GM11168 (cell line): ENCODE data around the gene MTFR1L.

ENCODE experiments used
- in situ Hi-C: fragments of 300-500 bp; cut with MboI; formaldehyde crosslinking; loops from one replicate; pipeline ENCODE4 v1.12.0; 2022; ENCODE audit warnings: low sequenced_read_pairs; ENCODE audit not compliant: unreplicated experiment

The MTFR1L gene

DNA sequence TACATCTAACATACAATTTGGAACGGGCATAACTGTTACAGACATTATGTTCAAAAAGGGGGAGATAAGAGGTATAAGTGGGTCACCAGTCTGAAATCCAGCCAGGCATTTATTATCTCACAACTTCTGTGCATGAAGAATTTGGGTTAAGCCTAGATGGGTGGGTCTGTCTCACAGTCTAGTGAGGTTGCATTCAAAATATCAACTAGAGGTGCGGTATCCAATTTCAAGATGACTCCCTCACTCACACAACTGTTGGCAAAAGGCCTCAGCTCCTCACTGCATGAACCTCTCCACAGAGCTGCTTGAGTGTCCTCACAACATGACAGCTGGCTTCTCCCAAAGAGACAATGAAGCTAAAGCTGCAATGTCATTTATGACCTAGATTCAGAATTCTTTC is 34.8 kb downstream of the MTFR1L start:
- in situ Hi-C loops = no loop called here

DNA sequence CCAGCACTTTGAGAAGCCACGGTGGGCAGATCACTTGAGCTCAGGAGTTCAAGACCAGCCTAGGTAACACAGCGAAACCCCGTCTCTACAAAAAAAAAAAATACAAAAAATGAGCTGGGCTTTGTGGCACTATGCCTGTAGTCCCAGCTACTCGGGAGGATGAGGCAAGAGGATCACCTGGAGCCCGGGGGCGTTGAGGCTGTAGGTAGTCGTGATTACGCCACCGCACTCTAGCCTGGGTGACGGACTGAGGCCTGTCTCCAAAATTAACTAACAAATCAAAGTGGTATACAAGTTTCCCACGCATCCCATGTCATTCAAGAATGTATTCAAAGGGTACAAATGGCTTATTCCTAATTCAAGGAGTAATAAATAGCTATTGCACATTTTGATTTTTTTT is 37.1 kb downstream of the MTFR1L start:
- in situ Hi-C loops = no loop called here

DNA sequence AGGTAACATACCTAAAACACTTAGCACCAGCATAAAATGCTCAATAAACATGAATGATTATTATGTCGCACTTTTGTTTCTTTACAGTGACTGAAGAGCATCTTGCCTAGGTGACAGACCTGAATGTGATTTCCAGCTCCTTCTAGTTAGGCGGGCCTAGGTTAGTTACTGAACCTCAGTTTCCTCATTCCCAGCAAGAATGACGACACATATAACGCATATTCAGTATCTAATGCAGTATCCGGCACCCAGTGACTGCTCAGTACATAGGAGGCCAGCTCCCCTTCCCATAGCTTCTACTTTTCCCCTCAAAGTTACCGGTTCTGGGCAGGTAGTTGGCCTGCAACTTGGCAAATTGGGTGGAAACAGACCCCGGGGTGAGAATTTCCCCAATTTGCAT is 38.7 kb downstream of the MTFR1L start:
- in situ Hi-C loops = no loop called here

DNA sequence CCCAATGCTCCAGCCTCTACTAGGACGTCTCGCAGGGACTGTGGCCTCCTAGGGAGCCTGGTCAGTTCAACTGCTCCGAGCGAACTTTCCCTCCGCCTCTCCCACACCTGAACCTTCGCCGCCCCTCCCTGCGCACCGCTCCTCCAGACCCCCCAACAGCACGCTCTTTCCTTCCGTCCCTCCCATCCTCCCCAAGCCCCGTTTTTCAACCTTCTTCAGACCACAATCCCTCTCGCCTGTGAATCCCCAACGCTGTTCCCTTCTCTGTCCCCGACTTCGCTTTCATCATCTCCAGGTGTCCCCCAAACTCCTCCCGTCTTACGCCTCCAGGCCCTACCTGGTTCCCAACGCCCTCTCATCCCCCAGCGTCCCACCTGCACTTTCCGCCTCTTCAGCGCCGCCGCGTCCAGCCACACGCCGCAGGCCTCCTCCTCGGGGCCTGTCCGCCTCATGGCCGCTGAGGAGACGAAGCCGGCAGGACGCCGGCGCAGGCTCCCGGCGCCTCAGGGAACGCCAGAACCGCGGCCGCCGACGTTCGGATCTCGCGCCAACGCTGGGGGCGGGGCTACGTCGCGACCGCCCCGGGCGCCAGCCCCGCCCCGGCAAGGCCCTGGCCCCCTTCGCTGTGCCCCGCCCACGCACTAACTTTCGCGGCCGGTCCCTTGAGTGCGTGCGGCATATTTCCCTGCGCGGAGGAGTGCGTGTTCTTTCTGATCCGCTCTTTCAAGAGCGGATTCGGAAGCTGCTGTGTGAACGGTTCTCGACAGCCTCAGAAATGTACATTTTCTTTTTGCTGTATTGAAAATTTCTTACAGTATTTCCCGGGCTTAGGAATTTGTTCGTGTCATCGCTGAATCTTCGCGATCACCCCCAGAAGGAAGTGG is 39.4 kb downstream of the MTFR1L start, which contains the start of gene AUNIP:
Gene AUNIP, minus strand, starts transcription at position 552 of the 884 bp plus-strand sequence. Its CDS starts 100 bp downstream, at position 452.
- in situ Hi-C loops = no loop called here

DNA sequence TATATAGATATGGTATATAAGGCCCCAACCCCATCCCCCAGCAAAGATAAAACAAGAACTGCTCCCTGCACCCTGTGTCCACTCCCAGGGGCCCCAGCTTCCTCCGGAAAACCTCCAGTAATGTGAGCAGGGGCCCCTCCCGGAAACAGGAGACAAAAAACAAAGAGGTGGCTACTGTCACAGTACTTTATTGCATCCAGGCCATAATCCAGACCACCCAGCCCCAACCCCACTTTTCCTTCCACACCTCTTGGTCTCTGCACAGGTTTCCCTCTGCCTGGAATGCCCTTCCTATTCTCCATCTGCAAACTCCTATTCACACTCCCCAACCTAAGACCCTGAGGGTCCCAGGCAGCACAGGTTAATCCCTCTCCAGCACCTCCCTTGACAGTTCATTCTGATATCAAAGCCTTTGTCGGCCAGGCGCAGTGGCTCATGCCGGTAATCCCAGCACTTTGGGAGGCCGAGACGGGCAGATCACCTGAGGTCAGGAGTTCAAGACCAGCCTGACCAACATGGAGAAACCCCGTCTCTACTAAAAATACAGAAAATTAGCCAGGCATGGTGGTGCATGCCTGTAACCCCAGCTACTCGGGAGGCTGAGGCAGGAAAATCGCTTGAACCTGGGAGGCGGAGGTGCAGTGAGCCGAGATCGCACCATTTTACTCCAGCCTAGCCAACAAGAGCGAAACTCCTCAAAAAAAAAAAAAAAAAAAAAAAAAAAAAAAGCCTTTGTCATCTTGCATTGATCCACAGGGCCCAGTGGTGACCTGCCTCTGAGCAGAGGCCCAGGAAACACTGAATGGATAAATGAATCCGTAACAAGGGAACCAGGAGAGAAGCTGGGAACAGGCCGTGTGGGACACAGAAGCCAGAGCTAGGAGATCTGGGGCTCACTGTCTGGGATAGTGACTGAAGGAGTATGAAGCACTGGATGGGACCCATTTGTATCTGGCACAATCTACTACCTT is 41.8 kb downstream of the MTFR1L start:
- in situ Hi-C loops = no loop called here

DNA sequence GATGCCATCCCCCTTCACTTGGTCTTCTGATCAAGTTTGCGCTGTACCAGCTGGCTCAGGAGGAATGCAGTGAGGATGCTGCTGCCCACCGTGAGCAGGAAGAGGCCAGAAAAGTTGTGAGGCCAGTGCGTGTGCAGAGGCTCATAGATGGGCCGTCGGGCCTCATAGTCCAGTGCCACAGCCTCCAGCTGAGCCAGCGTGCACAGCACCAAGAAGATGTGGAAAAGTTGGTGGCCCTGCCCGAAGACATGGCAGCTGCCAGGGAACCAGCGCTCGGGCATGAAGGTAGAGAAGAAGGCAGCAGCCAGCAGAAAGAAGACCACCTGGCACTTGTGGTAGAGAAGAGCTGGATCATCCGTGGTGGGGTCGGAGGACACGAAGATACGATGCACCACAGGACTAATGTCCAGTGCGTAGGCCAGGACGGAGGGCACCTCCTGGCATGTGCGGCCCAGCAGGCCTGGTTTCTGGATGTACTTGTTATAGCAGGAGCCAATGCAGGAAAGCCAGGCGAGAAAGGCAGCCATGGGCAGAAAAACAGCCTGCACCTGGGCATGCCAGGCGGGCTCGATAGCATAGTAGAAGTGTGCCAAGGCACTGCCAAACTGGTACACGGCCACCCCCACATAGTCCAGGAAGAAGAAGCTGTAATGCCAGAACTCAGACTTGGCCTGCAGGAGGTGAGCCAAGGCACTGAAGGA is 43.2 kb downstream of the MTFR1L start:
- in situ Hi-C loops = no loop called here

DNA sequence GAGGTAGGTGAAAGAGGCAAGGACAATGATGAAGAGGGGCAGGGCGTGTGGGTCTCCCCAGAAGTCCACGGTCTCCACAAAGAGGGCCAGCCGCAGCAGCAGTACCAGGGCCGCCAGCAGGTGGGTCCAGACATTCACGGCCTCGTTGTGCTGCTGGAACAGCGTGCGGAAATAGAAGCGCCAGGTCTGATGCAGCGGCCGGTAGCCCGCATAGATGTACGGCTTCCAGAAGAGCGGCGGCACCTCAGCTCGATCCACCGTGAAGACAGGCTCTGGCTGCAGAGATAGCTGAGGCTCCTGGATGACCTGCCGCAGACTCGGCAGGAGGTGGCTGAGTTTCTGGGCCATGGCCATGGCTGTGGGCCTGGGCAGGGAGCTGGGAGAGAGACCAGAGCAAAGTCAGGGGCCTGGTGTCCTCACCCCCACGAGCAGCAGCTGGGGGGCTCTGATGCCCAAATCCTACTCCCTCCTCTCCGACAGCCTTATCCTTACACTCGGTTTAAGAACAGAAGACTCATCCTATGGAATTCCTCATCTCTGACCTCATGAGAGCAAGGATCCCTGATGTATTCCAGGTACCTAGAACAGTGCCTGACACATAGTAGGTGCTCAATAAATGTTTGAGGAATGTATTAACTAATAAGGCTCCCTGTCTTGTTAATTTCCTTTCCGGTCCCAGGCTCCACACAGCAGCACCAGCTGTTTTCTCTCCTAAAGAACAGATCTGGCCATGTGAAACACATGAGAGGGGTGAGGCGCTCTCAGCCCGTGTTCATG is 43.9 kb downstream of the MTFR1L start:
- in situ Hi-C loops = no loop called here

DNA sequence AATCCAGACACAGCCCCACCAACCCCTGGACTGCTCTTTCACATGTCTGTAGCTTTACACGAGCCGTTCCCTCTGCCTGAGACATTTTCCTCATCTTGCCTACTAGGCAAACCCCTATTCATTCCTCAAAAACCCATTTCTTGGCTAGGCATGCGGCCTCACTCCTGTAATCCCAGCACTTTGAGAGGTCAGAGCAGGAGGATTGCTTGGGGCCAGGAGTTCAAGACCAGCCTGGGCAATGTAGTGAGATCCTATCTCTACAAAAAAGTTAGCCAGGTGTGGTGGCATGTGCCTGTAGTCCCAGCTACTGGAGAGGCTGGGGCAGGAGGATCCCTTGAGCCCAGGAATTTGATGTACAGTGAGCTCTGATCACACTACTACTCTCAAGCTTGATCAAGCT is 44.7 kb downstream of the MTFR1L start:
- in situ Hi-C loops = no loop called here

DNA sequence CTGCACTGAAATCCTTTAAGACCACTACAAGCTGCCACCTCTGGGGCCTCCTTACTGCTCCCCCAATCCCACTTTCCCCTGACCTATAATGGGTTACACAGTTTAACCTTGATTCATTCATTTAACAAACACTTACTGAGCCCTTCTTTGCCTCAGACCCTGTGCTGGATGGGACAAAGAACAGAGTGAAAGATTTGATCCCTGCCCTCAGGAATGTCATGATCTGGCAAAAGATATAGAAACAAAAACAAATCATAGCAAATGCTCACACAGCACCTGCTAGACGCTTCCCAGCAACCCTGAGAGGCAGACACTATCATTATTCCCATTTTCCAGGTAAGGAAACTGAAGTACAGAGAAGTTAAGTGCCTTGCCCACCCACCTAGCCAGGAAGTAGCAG is 46.5 kb downstream of the MTFR1L start:
- in situ Hi-C loops = no loop called here

DNA sequence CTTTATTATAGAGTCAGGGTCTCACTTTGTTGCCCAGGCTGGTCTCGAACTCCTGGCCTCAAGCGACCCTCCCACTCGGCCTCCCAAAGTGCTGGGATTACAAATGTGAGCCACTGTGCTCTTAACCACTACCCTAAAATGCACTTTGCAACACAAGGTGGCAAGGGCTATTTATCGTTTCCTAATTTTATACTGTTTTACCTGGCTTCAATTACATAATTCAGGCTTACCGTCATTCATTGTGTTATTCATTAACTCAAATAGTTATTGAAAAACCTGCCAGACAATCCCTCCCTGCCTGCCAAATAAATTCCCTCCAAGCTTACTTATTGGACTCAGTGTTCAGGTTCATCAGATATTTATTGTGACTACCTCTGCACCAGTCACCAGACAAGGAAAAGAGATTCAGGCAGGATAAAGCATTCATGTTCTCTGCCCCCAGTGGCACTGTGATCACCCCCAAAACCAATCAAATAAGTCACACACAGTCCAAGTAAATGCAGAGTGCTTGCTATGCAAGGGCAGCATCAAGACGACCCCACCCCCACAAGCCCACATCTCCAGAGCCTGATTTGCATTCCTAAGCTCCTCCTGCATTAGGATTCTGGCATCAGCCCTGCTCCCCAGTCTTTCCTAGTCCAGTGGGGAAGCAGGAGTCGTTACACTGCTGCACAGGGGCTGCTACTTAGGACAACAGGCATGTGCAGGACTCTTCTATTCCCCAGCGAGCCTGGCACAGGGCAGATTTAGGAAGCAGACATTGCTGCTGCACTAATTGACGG is 47.6 kb downstream of the MTFR1L start:
- in situ Hi-C loops = no loop called here

DNA sequence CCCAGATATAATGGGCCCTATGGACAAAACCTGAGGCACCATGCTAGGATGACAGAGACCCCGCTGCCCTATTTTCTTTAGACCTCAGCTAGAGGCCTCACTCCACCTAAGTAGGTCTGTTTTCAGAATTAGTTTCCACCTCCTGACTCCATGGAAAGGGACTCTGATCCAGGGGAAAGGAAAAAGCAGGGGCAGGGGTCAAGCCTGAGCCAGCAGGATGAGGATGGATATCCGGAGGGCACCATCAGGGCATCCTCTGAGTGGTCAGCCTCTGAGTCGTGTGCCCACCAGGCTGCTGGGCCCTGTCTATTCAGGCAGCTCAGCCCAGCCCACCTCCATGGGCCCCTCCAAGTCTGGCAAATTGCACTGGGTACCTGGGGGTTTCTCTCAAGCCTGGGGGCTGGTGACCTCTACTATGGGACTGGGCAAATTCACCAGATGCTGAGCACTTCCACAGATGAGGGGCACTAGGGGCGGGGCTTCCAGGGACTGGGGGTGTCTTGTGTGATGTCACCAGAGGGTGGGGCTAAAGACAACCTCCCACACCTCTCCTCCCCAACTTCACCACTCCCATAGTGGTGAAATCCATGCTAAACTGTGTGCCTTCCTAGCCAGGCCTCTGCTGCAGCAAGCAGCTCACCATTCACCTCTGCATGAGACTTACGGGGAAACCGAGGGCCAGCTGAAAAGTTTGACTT is 50.3 kb downstream of the MTFR1L start:
- in situ Hi-C loops = no loop called here

DNA sequence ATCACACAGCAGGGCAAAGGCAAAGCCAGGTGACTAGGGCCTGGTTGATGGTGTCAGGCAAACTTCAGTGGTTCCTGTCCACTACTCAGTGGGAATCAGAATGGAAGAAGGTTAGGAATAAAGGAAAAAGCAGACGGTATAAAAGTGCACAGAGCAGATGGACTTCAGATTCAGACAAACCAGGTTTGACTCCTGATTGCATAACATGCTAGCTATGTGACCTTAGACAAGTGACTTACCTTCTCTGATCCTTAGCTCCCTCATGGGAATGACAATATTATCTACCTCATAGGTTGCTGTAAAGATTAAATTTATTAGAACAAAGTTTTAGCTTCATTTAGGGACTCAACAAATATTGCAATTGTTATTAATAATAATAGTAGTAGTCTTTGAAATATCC is 50.9 kb downstream of the MTFR1L start:
- in situ Hi-C loops = no loop called here

DNA sequence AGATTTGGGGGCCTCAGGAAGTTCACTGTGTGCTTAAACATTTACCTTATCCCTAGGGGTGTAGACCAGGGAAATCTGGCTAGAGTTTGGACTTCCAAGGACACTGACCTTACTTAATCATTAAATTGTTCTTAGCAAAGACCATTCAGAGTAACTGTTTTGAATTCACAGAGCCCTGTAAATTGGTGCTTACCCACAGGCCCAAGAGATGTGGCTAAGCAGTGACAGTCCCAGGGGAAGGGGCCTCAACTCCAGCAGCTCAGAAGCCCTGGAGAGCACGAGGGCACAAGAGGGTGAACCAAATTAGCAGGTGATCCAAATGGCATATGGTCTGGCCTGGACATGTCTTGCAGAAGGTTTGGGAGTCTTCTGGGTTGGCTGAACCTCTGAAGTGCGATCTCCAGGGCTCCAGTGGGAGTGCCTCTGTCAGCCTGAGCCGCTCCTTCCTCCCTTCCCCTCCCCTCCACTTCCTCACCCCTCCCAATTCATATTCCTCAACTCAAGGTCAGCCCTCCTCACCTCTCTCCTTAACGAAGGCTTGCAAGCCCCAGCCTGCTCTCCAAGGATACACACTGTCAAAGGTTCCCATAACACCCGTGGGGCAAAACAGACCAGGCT is 51.4 kb downstream of the MTFR1L start:
- in situ Hi-C loops = no loop called here

DNA sequence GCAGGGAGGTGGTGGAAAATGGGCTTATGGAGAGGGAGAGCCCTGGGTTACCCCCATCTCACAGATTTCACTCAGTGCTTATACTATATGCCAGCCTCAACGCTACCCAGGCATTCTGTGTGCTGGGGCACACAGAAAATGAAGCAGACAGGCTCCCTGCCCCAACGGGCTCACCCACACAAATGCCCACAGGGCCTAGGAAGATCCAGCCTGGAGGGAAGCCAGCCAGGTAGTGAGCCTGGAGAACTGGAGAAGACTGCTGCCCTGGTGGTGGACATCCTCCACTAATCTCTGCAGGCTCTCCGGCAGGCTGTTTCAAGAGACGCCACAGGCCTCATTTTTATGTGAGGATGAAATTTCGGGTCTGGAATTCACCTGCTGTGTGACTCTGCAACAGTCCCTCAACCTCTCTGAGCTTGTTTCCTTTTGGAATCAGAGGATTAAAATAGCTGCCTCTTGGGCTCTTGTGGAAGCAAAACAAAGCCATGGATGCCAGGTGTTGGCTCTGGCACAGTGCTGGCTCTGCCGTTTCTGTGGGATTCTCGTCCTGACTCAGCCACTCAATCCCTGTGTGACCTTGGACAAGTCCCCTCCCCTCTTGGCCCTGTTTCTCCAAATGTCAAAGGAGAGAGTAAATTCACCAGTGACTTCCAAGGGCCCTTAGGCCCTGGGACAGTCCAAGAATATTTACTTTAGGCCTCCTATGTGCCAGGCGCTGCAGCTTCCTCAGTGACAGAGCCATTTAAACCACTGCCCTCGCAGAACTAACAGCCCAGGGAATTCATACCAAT is 52.1 kb downstream of the MTFR1L start:
- in situ Hi-C loops = no loop called here

DNA sequence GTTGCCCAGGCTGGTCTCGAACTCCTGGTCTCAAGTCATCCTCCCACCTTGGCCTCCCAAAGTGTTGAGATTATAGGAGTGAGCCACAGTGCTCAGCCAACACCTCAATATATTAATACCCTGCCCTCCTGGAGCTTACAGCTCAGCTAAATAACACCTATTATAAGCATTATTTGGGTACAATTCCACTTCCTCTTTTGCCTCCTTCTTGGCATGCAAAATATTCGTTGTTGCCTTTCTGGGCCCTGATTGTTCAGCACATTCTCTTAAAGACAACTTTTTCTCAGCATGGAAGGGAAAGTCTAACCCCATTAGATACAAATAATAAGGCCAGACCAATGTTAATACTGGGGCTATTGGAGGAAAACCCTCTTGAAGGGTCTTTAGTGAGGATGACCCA is 53.0 kb downstream of the MTFR1L start:
- in situ Hi-C loops = no loop called here

DNA sequence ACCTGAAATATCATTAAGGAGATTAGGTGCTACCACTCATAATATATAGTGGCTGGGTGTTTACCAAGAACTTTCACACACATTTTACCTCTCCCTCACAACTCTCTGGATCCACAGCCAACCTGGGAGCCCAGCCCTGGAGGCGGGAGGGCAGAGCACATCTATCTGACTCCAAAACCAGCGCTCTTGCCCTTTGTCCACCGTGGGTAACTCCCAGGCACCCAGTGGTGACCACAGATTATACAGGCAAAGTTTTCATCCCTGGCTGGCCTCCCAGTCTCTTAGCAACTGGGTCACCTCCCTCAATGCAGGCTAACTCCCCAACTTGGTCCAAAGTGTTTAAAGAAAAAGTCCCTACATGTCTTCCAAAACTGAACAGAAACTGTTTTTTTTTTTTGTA is 53.4 kb downstream of the MTFR1L start:
- in situ Hi-C loops = no loop called here

DNA sequence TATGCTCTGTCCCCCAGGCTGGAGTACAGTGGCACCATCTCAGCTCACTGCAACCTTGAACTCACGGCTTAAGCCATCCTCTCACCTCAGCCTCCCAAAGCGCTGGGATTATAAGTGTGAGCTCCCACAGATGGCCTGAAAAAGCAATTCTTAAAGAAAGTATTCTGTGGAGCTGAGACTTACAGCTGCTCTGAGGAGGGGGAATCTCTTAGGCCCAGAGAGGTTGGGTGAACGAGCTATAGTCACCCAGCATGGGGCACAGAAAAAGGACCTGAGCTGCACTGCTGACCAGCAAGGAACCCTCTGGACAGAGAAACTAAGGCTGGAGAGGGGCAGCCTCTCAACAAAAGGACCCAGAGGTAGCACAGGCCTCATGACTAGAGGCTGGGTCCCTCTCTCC is 54.5 kb downstream of the MTFR1L start:
- in situ Hi-C loops = no loop called here
